ENCODE data around the gene SLC1A5.

SLC1A5 gene

DNA sequence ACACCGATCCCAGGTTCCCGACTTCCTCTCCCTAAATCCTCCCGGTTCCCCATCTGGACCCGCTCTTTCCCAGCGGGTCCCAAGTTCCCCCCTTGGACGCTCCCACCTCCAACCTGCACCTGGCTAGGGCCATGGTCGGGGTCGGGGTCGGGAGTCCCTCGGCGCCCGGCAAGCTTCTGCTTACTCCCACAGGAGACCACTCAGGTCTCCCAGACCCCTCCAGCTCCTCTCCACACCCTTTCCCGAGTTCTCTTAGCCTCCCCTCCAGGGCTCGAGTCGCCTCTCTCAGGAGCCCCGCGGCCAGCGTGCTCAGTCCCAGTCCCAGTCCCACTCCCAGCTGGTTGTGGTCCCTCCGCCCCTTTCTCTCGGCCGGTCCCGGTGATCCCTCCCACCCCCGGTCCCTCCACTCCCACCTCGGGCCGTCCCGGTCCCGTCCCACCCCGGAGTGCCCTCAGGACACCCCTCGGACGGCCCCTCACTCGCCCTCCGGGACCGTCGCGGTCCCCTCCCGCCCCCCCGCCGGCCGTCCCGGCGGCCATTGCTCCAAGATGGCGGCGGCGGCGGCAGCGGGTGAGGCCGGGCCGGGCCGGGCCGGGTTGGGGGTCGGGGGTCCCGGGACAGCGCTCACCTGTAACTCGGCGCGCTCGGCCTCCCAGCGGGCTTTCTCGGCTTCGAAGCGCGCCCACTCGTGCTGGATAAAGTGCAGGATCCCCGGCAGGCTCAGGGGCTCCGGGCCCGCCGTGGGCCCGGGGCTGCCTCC, 42.7 kb downstream of the SLC1A5 start, which contains the start of gene FKRP:
Gene FKRP, plus strand, starts transcription at position 537 of the 760 bp plus-strand sequence. CDS start 9,394 bp downstream, outside the sequence.
- H3K4me3 ChIP-seq (ENCODE audit: low read length): peak within 1 kb of the TSS; percentile 97
- TF ChIP-seq, protein P1, sequence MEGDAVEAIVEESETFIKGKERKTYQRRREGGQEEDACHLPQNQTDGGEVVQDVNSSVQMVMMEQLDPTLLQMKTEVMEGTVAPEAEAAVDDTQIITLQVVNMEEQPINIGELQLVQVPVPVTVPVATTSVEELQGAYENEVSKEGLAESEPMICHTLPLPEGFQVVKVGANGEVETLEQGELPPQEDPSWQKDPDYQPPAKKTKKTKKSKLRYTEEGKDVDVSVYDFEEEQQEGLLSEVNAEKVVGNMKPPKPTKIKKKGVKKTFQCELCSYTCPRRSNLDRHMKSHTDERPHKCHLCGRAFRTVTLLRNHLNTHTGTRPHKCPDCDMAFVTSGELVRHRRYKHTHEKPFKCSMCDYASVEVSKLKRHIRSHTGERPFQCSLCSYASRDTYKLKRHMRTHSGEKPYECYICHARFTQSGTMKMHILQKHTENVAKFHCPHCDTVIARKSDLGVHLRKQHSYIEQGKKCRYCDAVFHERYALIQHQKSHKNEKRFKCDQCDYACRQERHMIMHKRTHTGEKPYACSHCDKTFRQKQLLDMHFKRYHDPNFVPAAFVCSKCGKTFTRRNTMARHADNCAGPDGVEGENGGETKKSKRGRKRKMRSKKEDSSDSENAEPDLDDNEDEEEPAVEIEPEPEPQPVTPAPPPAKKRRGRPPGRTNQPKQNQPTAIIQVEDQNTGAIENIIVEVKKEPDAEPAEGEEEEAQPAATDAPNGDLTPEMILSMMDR (IDR thresholded peaks at IDR 0.05; ENCODE audit: insufficient read depth, low read depth, low read length, missing control alignments): no peak
- DNase-seq (ENCODE audit: low read depth): no peak

DNA sequence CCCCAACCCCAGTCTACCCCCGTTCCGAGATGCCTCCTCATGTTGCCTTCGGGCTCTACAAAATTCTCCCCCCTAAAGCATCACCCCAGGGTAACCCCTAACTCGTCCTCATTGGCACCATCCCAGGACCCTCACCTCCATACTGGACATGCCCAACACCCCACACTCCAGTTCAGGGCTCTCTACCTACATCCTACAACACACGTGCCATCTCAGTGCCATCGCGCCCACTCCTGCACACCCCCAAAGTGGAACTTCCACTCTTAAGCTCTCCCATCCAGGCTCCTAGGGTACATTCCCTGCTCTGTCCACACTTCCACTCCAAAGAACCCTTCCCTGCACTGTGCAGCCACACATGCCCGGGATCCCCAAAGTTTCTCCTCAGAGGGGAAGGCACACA, 43.4 kb downstream of the SLC1A5 start:
- TF ChIP-seq, protein P1 (IDR thresholded peaks at IDR 0.05; ENCODE audit: insufficient read depth, low read depth, low read length, missing control alignments): no peak
- DNase-seq (ENCODE audit: low read depth): no peak
- H3K4me3 ChIP-seq (ENCODE audit: low read length): peak overlapping the region; percentile 97

DNA sequence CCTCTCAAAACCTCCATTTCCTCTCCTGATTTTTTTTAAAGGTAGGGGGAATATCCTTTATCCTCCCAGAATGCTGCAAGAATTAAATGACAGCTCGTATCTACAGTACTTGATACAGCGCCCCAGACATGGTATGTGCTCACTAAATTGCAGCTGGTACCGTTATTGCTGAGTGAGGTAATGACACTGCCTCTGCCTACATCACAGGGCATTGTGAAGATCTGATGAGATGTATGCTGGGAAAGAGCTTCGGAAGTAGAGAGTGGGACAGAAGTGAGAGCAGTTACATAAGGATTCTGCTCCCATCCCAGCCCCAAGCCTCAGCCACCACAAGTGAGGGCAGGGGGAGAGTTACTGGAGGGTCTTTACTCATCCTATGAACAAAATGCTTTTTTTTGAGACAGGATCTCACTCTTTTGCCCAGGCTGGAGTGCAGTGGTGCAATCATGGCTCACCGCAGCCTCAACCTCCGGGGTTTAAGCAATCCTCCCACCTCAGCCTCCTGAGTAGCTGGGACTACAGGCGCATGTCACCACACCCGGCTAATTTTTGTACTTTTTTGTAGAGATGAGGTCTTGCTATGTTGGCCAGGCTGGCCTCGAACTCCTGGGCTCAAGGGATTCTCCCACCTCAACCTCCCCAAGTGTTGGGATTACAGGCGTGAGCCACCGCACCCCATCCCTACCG, 44.2 kb downstream of the SLC1A5 start:
- TF ChIP-seq, protein P1 (IDR thresholded peaks at IDR 0.05; ENCODE audit: insufficient read depth, low read depth, low read length, missing control alignments): no peak
- no peak for DNase-seq (ENCODE audit: low read depth)
- H3K4me3 ChIP-seq (ENCODE audit: low read length): no peak overlapping the region

DNA sequence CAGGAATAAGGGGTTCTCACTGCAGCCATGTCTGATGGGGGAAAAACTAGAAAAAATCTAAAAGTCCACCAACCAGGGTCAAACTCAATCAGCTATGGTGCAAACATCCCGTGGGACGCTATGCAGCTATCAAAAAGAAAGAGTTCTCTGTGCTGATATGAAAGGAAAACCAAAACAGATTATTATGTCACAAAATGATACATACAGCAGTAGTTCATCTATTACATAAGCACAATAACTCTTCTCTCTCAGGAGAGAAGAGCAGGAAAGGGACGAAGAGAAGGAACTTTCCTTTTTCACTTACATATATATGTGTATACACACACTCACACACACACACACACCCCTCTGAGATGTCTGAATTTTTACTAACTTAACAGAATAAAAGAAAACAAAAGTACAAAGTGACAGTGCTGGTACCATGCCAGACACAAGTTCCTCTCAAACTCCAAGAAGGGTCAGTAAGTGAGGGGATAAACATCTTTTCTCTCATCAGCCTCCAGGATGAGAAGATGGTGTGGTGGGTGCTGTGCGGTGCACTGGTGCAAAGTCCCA, 45.4 kb downstream of the SLC1A5 start:
- TF ChIP-seq, protein P1 (IDR thresholded peaks at IDR 0.05; ENCODE audit: insufficient read depth, low read depth, low read length, missing control alignments): no peak
- DNase-seq (ENCODE audit: low read depth): no peak
- H3K4me3 ChIP-seq (ENCODE audit: low read length): no peak overlapping the region

DNA sequence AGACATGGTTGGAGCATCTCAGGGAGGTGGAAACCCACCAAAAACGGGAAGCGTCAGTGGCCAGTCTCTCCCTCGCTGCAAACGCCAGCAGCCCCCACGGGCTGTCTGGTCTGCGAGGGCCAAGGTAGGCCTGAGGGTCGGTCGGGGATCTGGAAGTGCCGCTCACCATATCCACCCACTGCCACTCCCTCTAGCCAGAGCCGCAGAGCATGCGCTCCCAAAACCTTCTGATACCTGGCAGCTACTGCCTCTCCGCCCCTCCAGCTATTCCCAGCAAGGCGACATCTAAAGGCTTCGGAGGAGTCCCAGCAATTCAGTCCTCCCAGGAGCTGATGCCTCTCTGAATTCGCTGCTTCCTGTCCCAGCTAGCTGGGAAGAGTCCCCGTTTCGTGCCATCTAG, 46.9 kb downstream of the SLC1A5 start:
- TF ChIP-seq, protein P1 (IDR thresholded peaks at IDR 0.05; ENCODE audit: insufficient read depth, low read depth, low read length, missing control alignments): no peak
- DNase-seq (ENCODE audit: low read depth): no peak
- H3K4me3 ChIP-seq (ENCODE audit: low read length): no peak overlapping the region

DNA sequence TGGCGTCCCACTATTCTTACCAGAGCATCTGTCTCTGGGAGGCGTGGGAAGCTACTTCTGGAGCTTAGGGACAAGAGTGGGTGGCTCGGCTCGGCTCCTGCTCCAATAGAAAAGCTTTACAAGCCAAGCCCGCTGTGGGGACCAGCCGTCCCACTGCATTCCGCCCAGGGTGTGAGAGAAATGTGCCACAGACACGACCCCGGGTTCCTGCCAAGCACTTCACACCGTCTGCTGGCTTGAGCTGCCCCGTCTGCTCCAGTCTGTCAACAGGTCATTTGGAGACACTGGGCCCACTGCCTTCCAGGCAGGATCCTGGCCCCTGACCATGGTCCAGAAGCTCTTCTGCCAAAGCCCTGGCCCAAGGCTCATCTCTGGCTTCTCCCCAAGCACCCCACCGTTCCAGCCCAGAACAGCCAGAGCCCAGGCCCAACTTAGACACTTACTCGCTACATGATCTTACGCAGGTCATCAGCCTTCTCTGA, 49.1 kb downstream of the SLC1A5 start:
- TF ChIP-seq, protein P1 (IDR thresholded peaks at IDR 0.05; ENCODE audit: insufficient read depth, low read depth, low read length, missing control alignments): no peak
- no peak overlapping the region for H3K4me3 ChIP-seq (ENCODE audit: low read length)
- no peak for DNase-seq (ENCODE audit: low read depth)

All from epithelial cell of esophagus (primary cell).